ENCODE data around the gene STT3B.
"Not testable (repeated sequence)": the region's sequence is repeated elsewhere in the genome, so short reads cannot be mapped to it uniquely, and the experiment has no call there.

The STT3B gene

DNA sequence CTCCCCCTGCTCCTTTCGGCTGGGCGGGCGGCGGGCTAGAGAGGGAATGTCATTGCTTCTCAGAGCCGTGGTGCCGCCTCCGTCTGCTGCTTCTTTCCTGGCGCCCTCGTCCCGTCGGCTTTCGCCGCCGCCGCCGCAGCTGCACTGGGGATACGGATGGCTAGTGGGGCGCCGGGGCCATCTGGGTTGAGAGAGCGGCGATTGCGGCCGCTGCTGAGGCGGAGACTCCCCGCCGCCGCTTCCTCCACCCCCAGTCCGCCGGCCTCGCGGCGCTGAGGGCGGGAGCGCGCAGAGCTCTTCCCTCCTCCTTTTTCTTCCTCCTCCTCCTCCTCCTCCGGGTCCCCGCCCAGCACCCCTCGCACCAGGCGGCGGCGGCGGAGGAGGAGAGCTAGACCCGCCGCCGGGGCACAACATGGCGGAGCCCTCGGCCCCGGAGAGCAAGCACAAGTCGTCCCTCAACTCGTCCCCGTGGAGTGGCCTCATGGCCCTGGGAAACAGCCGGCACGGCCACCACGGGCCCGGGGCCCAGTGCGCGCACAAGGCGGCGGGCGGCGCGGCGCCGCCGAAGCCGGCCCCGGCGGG is at the start of gene STT3B:
STT3B (plus strand) TSS at position 339 of the 582 bp plus-strand sequence; CDS start at position 413, 74 bp downstream.
- DNase-seq (ENCODE audit: low read depth) = peak; percentile 60

DNA sequence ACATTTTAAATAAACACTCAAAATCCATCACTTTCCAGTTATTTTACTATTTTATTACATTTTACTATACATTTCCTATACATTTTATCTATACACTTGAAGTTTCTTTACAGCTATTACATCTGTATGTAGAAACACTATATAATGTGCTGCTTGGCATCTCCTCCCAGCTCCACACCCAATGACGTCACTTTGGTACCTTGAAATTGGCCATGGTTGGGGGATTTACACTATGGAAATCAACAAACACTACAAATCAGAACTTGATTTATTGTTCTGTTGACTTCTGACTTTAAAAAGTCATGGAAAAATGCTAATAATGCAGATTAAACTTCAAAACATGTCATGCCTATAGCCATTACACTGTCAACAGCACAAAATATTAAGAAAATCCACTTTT is 48.9 kb upstream of the STT3B start:
- DNase-seq (ENCODE audit: low read depth) = no peak

DNA sequence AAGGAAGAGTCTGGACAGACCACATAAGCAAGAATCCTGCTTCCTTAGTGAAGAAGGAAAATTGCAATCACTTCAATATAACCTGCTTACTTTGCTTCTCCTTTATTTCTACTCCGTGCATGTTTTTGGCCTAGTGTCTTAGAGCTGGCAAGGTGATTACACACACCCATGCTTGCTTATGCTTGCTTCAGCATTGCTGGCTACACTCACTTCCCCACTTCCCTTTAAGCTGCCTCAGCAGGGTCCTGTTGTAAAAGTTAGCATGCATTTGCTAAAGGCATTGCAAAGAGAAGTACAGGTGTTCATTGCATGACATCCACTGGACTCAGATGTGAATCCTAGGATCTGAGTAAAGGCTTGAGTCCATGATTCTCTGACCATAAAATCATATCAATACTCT is 47.5 kb upstream of the STT3B start:
- no peak for DNase-seq (ENCODE audit: low read depth)

DNA sequence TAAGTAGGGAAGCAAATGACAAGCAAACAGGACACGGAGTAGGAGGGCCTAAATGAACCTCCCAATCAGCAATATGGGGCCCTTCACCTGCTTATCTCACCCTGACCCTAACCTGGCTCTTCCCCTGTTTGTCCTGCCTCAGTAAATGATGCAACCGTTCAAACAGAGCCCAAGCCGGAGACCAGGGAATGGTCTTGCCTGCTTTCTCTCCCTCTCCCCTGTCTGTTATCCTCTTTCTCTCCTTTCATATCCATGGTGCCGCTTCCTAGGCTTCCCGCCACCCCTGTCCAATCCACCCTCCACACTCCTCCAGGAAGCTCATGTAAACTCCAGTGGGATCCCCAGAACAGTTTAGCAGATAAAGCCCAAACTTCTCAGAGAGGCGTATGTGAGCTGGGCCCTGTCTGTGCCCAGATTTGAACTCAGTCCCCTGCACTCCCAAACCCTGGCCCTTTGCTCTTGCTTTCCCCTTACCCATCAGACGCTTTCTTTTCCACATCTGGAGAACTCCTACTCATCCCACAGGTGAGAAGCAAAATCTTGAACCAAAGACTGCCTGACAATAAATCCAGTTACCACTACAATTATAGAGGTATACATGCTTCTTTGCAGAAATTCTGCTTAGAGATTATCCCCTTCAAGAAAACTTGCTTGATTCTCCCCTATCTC is 45.7 kb upstream of the STT3B start:
- no peak for DNase-seq (ENCODE audit: low read depth)

DNA sequence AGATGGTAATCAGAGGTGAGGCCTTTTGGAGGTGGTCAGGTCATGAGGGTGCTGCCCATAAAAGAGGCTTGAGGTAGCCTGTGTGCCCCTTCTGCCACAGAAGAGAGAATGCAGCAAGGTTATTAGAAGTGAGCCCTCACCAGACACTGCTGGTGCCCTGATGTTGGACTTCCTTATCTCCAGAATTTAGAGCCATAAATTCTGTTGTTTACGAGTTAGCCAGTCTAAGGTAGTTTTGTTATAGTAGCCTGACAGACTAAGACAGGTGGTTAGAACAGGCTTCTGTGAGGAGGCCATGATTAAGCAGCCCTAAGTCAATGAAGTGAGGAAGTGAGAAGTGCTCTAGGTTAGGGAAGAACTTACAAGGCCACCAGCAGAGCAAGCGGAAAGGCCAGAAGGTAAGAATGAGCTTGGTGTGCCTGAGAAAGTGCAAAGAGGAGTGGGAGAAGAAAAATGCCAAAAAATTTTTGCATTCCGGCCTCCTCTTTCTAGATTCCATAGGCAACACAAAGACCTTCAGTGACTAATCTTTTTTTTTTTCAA is 44.2 kb upstream of the STT3B start:
- no peak for DNase-seq (ENCODE audit: low read depth)

DNA sequence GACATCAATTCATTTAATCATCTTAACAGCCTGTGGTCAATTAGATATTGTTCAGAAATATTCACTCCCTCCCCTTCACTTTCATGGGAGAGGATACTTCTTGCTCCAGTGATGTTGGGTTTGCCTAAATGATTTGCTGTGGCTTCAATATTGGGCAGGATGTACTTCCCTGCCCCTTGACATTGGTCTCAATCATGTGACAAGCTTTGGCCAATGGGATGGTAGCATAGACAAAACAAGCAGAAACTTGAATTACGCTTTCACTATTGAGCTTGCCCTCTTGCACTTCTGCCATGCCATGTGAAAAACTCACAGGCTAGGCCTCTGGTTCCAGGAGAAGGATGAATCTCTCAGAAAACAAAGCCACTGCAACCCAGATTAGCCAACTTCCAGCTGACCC is 42.2 kb upstream of the STT3B start:
- no peak for DNase-seq (ENCODE audit: low read depth)

DNA sequence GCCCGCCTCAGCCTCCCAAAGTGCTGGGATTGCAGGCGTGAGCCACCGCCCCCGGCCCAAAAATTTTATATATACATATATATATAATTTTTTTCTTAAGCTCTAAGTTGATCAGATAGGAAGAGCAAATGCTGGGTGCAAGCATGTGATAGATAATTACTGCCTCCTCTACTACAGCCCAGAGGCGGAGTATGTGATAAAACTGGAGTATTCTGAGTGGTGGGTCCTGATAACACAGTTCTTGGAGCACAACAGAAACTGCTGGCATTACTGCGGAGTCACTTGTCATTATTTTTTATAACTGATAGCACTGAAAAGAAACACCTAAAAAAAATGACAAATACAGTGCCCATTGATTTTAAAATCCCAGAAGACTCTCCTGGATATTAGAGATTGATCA is 41.1 kb upstream of the STT3B start:
- no peak for DNase-seq (ENCODE audit: low read depth)

DNA sequence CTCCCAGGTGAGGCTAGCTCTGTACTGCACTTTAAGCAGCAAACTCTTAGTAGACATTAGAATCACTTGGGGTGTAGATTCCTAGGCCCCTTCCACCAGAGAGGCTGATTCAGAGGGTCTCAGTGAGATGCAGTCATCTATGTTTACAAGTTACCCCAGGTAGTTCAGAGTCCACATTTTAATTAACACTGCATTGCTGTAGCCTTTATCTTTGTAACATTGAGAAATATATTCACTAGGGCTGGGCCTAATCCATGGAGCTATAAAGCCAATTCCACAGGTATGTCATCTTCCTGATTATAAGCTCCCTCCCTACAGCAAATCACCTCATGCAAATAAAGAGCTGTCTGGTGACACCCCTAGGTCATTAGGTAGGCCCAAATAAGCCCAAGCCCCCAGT is 39.6 kb upstream of the STT3B start:
- DNase-seq (ENCODE audit: low read depth) = no peak

DNA sequence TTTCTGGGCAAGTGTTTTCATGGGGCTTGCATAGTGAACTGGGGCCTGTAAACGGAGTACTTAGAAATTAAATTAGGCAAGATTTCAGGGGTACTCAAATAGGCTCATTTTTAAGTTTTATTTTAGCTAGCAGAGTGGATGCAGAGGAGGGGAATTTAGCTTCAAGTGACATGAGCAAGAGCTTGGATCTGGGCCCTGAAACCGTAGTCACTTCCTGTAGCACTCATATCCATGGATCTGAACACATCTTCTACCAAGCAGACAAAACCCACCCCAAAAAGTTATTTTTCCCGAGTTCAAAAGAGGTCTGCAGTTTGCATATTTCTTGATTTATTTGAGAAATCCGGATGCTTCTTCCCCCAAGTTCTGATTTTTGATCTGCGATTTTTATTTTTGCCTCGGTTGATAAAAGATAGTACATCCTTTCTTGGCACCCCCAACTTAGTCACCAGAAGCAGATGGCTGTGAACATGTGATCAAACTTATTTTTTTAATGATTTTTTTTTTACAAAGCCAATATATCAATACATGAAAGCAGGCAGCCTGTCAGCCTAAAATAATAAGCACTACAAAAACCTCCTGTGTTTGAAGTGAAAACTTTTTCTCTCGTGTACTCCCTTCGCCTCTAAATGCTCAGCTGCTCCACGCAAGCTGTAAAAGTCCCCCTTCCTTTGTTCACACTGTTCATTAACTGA is 36.6 kb upstream of the STT3B start:
- DNase-seq (ENCODE audit: low read depth) = peak; percentile 10

DNA sequence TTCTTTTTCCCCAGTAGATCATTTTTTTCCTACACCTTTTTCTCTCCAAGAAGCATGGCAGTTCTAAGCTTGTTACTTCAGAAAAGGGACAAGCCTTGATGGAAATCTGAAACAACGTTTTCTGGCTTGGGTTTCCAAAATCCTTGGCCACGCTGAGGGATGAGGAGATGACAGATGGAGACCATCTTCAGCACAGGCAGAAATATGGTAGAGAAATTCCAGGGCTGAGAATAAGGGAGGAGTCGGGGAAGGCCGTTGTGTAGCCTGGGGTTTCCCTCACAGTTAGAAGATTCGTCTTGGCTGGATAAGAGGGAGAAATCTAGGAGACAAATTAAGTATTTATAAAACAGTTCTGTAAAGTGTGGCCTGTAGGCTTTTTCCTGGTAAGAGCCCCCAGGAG is 33.9 kb upstream of the STT3B start:
- DNase-seq (ENCODE audit: low read depth) = no peak

DNA sequence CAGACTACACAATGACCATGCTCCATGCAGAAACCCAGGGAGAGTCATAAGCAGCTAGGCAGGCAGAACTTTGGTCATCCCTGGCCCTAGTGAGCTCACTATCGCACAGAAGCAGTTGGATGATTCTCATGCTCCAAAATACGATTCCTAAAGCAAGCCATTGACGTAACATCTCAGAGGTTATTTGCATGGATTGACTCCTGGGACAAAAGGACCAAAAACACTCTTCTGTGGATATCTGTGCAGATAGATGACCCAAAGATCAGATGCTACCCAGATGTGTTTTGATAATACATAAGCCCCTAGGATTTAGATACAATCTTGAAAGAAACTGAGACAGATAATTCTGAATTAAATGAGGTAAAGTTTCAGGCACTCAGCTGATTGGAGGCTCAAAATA is 33.4 kb upstream of the STT3B start:
- no peak for DNase-seq (ENCODE audit: low read depth)

DNA sequence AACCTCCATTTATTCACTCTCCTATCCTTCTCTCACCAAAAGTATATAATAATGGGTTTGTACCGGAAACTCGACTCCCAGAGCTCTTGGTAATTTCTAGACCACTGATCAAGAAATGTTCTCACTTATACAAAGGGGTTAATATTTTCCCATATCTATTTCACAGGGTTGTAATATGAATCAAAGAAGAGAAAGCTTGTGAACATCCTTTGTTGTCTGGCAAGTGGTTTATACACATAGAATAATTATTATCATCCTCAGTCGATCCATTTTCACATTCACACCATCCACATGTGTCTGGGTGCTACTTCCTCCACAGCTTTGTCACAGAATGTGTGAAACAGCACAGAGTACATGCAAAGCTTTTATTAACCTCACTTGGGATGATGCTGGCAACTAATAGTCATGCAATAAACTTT is 29.9 kb upstream of the STT3B start:
- DNase-seq (ENCODE audit: low read depth) = no peak

DNA sequence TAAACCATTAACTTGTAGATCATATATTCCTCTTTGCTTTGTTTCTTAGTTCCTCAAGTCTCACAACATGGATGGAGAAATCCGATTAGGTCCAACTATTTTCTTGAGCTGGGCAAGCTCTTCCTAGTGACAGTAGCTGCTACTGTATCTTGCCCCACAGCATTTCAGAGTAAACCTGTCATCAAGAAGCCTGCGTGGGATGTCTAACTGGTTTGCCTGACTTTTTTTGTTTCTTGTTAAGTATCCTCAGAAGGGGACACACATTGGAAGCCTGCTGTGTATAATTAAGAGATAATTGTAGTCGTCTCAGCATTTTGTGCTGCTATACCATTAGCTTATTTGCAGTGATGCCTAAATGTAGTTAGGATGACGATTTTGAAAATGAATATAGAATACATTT is 29.3 kb upstream of the STT3B start:
- DNase-seq (ENCODE audit: low read depth) = no peak

DNA sequence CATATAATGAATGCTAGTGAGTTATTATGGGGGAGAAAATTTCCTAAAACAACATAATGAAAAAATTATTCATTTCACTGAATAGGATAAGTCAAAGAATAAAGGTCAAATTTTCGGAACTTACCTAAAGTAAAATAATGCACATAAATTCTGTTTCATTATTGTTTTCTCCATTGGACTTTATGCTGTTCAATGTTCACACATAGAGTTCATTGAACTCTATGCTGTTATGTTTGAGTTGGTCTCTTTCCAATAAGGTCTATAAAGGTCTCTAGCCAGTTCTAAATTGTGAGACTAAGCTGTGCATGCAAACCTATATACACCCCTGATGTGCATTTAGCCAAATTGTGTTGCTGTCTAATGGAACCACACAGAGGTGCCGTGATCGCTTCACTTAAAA is 28.5 kb upstream of the STT3B start:
- DNase-seq (ENCODE audit: low read depth) = no peak

DNA sequence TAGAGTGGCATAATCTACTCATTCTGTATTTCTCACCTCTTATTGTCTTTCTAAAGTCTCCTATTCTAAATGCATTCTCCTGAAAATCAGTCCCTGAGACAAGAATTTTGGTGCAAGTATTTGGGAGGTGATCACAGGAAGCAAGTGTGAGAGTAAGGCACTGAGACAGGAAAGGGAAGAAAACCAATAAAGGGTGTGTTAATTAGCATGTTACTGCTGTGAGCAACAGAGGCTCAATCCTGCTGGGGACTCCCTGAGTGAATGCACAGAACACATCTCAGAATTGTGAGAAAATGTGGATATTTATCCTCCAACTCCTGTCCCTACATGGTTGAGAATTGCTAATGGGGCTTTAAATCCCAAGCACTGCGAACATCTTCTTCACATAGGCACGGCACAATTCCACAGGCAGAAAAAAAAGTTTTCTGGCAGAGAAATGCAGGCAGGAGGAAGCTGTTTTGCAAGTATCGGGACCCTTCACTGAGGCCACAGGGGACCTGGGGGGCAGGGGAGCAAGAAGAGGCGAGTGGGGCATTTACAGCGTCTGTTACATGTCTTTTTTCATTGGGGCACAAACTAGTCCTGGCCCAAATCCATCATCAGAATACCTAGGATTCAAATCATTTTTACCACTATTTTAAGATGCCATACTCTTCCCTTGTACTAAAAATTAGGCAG is 27.2 kb upstream of the STT3B start:
- DNase-seq (ENCODE audit: low read depth) = no peak

DNA sequence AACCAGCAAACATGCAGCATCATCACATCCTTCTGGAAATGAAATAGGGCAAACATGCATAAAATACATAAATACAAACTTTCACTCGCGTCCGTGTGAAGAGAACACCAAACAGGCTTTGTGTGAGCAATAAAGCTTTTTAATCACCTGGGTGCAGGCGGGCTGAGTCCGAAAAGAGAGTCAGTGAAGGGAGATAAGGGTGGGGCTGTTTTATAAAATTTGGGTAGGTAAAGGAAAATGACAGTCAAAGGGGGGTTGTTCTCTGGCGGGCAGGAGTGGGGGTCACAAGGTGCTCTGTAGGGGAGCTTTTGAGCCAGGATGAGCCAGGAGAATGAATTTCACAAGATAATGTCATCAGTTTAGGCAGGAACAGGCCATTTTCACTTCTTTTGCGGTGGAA is 26.2 kb upstream of the STT3B start:
- DNase-seq (ENCODE audit: low read depth) = not testable (repeated sequence)

DNA sequence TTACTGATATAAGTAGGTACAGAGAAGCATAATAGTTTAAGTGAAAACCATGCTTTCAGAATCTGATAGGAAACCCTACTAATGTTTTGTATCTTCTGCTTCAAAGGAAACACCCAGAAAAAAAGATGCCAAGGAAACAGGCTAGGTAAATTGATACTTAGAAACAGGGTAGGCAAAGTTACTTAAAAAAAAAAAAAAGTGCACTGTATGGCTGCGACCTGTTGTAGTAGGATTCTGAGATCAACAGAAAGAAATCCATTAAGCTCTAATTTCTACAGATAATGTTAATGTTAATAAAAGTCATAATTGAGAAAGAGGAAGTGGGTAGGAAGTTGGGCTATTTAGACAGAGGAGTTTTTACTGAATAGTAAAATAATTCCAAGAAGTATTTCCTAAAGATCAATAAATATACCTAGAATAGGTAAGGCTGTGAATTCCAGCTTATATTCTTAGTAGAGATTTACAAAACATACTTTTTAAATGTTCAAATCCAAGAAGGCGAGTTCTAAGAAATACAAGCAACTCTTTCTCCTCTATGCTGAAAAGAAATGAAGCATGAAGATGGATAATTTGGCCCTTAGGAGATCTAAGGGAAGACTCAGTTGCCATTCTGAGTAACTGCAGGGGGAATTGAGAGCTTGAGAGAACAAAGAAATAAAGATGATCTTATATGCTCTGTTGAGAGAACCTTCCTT is 24.1 kb upstream of the STT3B start:
- DNase-seq (ENCODE audit: low read depth) = no peak

DNA sequence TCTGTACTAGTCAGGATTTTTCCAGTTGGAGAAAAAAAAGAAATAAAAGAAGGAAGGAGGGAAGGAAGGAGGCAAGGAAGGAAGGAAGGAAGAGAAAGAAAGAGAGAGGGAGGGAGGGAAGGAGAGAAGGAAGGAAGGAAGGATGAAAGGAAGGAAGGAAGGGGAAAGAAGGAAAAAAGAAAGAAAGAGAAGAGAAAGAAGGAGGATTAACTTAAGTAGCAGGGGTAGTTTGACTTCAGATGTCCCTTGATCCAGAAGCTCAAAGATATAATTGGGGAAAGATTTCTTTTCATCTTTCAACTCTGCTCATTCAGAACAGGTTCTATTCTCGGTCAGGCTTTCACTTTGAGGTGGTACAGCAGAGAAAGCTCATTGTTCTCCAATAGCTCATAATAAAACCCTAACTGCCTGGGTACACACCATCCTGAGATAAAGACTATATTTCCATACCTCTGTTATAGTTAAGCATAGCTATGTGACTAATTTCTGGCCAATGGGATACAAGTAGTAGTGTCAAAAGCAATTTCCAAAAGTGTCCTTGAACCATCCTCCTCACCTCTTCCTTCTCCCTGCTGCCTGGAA is 23.5 kb upstream of the STT3B start:
- no peak for DNase-seq (ENCODE audit: low read depth)

DNA sequence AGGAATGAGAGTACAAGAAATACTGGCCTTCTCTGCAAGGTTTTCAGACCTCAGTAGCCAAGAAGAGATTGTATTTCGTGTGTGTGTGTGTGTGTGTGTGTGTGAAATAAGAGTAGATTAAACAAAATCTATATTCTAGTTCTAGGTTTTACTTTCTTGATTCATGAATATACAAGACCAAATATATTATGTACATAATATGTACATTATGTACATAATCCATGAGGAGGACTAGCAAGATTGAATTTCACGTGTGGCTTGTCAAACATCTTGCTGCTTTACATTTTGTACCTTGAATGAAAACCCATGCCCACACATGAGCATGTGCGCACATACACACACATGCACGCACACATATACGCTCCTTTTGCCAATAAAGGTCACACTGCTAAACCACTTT is 18.2 kb upstream of the STT3B start:
- DNase-seq (ENCODE audit: low read depth) = no peak

DNA sequence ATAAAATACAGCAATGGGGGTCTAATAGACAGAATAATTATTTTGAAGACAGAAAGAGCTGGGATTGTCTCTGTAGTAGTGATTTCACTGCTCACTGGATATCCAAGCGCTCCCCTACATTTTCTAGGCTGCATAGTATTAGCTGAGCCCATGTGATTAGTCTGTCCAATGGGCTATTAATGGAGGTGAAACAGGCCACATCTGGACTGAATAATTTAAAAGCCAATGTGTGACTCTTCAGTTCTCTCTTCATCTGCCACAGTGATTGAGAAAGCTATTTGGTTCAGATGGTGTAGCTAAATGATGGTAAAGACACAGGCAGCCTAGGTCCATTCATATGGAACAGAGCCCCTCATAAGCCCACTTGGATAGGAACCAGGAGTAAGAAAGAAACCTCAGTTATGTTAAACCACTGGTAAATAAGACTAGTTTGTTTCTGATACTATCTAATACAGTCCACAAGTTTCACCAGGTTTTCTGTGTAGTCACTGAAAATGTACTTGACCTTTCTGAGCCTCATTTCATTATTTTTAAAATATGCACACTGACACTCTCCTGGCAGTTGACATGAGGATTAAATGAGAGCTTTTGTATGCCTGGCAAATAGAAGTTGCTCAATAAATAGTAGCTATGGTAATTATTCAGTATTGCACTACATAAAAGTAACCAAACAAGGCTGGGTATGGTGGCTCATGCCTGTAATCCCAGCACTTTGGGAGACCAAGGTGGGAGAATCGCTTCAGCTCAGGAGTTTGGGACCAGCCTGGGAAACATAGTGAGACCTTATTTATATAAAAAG is 17.0 kb upstream of the STT3B start:
- DNase-seq (ENCODE audit: low read depth) = no peak

DNA sequence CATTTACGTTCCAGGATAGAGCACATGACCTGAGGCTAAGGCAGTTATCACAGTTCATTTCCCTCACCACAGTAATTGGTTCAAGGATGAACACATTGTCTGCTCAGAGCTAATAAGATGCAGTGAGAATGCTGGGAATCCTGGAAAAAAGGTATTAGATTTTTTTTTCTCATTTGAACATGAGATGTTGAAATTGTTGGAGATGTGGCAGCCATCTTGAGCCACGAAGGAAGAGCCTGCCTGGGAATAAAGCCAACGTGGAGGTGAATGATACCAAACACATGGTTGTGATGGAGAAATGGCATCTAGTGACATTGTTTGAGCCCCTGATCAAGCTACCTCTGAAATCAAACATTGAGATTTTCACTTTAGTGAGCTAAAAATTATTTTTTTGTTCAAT is 16.0 kb upstream of the STT3B start:
- DNase-seq (ENCODE audit: low read depth) = no peak

Measured in GM04504 (cell line).